ENCODE data around the gene SYF2. TPM values are rescaled to one million over a fixed set of nuclear protein-coding genes. Genes with fewer than 3 reads are reported as not detected.

SYF2 gene
- total RNA-seq, 1 donor from 2014 or later, result 43.7 TPM

GRCh38 chr1:25173809-25174340, 58.4 kb downstream of the SYF2 start:
- TF ChIP-seq CTCF (IDR thresholded peaks at IDR 0.05; ENCODE audit: insufficient read depth, low read length, severe bottlenecking), result no peak
- no peaks in the 10 kb centered on the region for H3K27me3 ChIP-seq (ENCODE audit: control insufficient read depth, insufficient read depth, low read length)
- no peak for DNase-seq (ENCODE audit: low read depth)

More at GRCh38 chr1:25173809-25174340, 58.4 kb downstream of the SYF2 start:
- Histone ChIP-seq H3K4me3 (ENCODE audit: low read depth, low read length) (no peak overlapping the region), H3K36me3 (ENCODE audit: control insufficient read depth, insufficient read depth, low read length) (no peaks in the 10 kb centered on the region)
- no peak for FAIRE-seq

Other genes with a start within 250 kb of the SYF2 start
- gene RSRP1, start 15.0 kb upstream of the SYF2 start, total RNA-seq, result 84.0 and 92.9 TPM in 2 replicates
- gene RHD, start 40.0 kb upstream of the SYF2 start, total RNA-seq, result not detected in 2 replicates
- gene TMEM50A, start 105.8 kb upstream of the SYF2 start, total RNA-seq, result 105 and 138 TPM in 2 replicates
- gene RHCE, start 188.3 kb upstream of the SYF2 start, total RNA-seq, result 2.0 and 3.7 TPM in 2 replicates
- 11.9 and 17.4 TPM in 2 replicates for gene MACO1, start 198.4 kb upstream of the SYF2 start, total RNA-seq